ENCODE data around the gene SAE1. TPM values are rescaled to one million over a fixed set of nuclear protein-coding genes. Genes with fewer than 3 reads are reported as not detected.
A peak's percentile ranks its signal among the peaks of the same experiment; 100 is the strongest.

Gene SAE1
- total RNA-seq, 1 experiment from 2014 or later = 251 TPM

DNA sequence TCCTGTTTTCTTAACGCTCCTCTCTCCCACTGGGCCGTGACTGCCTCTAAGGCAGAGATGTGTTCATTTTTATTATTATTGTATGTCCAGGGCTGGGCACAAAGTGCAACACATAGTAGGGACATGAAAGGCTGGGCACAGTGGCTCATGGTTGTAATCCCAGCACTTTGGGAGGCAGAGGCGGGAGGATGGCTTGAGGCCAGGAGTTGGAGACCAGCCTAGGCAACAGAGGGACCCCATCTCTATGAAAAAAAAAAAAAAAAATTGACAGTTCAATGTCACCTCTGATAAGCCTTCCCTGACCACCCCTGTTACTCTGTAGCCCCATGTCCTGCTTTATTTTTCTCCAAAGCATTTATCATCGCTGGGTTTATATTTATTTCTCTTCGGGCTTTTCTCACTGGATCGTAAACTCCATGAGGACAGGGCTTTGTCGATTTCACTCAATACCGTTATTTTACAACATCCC, 481 bp upstream of the SAE1 start:
- no peak for DNase-seq (ENCODE audit: low read depth)

GRCh38 chr19:47132194-47132852, 1.7 kb downstream of the SAE1 start:
- no peak for DNase-seq (ENCODE audit: low read depth)

- DNase-seq (ENCODE audit: low read depth) = no peak
These were observed 2.4 kb downstream of the SAE1 start for GRCh38 chr19:47133021-47133471.

GRCh38 chr19:47134545-47134944, 3.9 kb downstream of the SAE1 start:
- DNase-seq (ENCODE audit: low read depth) = no peak

- DNase-seq (ENCODE audit: low read depth) = no peak
These were observed 4.5 kb downstream of the SAE1 start for GRCh38 chr19:47135156-47135555.

DNA sequence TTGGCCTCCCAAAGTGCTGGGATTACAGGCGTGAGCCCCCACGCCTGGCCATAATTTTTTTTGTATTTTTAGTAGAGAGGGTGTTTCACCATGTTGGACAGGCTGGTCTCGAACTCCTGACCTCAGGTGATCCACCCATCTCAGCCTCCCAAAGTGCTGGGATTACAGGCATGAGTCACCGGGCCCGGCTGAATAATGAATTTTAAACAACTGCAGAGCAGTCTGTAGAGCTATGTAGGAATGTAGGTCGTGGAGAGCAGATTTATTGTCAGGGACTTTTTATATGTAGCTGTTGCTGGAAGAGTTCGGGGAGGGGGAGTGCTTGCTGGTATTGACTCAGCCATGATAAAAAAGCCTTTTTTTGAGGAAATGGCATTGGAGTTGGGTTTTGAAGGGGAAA, 10.6 kb downstream of the SAE1 start:
- peak; percentile 26 for DNase-seq (ENCODE audit: low read depth)

DNA sequence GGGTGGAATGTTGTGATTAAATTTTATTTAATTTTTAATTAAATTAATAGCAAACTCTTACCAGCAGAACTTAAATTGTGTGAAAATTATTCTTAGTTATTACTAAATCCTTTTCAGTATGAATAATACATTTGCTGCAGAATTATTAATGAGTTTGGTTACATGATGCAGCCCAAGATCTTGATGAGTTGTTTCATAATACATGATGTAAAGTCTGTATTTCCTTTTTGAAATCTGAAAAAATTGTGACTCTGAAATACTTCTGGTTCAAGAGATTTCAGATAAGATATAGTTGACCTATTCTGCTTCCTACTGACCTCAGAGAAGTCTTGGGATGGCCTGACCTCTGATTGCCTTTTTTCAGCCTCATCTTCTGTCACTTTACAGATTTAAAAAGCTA, 11.1 kb downstream of the SAE1 start:
- no peak for DNase-seq (ENCODE audit: low read depth)

- DNase-seq (ENCODE audit: low read depth) = no peak
These were observed 12.1 kb downstream of the SAE1 start for GRCh38 chr19:47142779-47143178.

DNA sequence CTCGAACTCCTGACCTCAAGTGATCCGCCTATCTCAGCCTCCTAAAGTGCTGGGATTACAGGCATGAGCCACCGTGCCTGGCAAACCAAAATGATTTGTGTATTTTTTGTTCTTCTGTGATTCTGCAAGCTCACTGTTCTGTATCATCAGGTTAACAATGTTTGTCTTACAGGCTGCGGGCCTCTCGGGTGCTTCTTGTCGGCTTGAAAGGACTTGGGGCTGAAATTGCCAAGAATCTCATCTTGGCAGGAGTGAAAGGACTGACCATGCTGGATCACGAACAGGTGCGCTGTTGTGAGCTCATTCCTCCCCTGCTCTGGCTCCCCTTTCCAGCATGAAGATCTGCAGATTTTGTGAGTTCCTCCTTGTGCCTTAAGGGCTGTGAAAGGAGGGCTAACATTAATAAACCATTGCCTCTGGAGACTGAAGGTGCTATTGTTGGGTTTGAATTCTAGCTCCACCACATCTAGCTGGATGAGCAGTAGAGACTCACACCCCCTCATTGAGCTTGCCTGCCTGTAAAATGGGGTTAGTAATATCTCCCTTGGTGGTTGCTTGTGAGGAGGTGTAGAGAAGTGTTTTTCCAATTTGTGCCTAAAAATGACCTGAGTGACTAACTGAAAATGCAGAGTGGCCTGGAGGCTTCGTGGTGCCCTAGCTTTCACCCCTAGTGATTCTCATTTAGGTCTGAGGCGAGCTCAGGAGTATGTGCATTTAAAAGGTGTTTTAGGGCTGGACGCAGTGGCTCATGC, 12.9 kb downstream of the SAE1 start:
- no peak for DNase-seq (ENCODE audit: low read depth)

GRCh38 chr19:47144630-47145029, 14.0 kb downstream of the SAE1 start:
- no peak for DNase-seq (ENCODE audit: low read depth)

DNA sequence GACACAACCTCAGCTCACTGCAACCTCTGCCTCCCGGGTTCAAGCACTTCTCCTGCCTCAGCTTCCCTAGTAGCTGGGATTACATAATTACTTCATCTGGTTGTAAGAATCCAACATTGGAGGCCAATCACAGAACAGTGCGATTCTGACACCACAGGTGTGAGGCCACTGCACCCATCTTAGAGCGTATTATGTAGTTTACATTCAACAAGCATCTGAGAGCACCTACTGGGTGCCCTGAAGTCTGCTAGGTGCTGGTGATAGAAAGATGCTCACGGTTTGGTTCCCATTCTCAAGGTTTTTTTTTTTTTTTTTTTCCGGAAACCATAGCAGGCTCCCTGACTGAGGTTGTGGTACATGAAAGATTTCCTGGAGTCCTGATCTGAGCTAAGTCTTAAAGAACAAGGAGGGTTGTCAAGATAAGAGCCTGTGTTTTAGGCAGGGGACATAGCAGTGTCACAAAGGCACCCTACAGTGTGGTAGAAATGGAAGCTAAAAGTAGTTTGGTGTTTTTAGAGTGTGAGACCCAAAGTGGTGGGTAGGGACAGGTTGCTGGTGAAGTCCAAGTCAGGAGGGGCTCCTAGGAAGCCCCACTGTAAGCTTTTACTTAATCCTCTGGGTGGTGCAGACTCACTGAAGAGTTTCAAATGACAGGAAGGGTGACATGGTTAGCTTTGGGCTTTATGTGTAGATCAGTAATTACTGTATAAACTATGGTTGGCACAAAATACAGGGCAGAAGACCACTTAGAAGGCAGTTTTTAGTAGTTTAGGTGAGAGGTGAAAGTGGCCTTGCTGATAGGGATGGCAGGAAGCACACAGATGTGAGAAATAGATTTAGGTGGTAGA, 15.2 kb downstream of the SAE1 start:
- DNase-seq (ENCODE audit: low read depth) = no peak

- no peak for DNase-seq (ENCODE audit: low read depth)
These were observed 16.3 kb downstream of the SAE1 start for GRCh38 chr19:47146920-47147319.

DNA sequence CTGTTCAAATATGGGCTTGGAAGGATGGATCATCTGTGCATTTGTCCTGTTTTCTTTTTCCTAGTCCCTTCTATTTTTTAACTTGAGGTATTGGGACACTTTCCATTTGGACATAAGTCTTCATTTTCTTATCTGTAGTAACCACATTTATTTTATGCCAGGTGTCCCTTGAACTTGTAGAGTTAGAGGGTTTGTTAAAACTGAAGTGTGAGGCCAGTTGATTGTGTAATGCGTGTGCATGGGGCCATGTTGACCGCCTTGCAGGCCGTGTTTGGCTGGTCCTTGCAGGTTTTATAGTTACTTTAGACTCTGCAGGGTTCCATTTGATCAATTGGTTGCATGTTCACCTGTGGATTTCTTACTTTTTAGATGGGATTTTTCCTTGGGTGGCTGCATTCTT, 21.0 kb downstream of the SAE1 start:
- DNase-seq (ENCODE audit: low read depth) = no peak

DNA sequence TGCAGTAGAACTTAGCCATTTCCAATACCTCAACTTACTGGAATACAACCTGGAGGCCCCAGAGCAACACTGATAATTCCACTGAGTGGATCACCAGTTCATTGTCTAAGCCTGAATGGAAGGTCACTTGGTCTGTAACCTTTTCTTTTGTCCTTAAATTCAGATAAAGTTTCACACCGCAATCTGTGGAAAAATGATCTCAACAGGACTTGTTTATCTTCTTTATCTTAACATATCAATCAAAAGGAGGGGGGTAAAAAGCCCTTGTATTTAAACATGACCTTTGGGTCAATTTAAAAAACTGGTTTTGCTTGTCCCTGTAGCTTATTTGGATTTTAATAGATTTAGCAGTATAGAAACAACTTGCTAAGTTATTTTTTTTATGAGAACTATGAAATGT, 21.6 kb downstream of the SAE1 start:
- DNase-seq (ENCODE audit: low read depth) = no peak

- DNase-seq (ENCODE audit: low read depth) = no peak
These were observed 22.0 kb downstream of the SAE1 start for GRCh38 chr19:47152632-47153031.

GRCh38 chr19:47153266-47153665, 22.6 kb downstream of the SAE1 start:
- no peak for DNase-seq (ENCODE audit: low read depth)

- no peak for DNase-seq (ENCODE audit: low read depth)
These were observed 24.5 kb downstream of the SAE1 start for GRCh38 chr19:47155148-47155547.

- peak; percentile 24 for DNase-seq (ENCODE audit: low read depth)
These were observed 26.3 kb downstream of the SAE1 start for GRCh38 chr19:47156861-47157430.

GRCh38 chr19:47157431-47158321, 27.0 kb downstream of the SAE1 start:
- peak; percentile 15 for DNase-seq (ENCODE audit: low read depth)

GRCh38 chr19:47158367-47158791, 27.7 kb downstream of the SAE1 start:
- no peak for DNase-seq (ENCODE audit: low read depth)

All from RPMI7951 (cell line).